IMR-90 (cell line): Measurements from ENCODE around the gene INTS11. TPM values are rescaled to one million over a fixed set of nuclear protein-coding genes. Genes with fewer than 3 reads are reported as not detected.
A peak's percentile ranks its signal among the peaks of the same experiment; 100 is the strongest.

Experiments used
- ATAC-seq: fragments of 200-7000 bp; cut with Tn5 transposase; 2 replicates; pipeline ENCODE4 v1.9.1; 2020; ENCODE audit warnings: low read depth, mild to moderate bottlenecking, moderate library complexity
- BruUV-seq: library from RNA; stranded (reverse); fragments of 400-500 nt; replicated peaks from 2 replicates; lab custom pipeline; 2021; lab: Mats Ljungman, UMichigan
- CTCF ChIA-PET: fragments of 300-600 bp; formaldehyde crosslinking; extraction: SDS; loops from one replicate; lab custom pipeline; 2021; ENCODE audit warnings: antibody characterized with exemption; lab: Yijun Ruan, JAX
- POLR2A ChIA-PET: fragments of 300-600 bp; sonication (Branson Sonifier 250); formaldehyde crosslinking; loops from one replicate; lab custom pipeline; 2022; ENCODE audit warnings: antibody characterized with exemption; ENCODE audit not compliant: unreplicated experiment; lab: Charles Lee
- DNase-seq: peaks from one replicate; pipeline ENCODE4 v3.0.0; 2013
- H2AFZ ChIP-seq: replicated peaks from 2 replicates; pipeline ENCODE3; 2013; ENCODE audit warnings: low read length, mild to moderate bottlenecking; ENCODE audit not compliant: poor library complexity
- H2AK5ac ChIP-seq: 2 replicates; pipeline ENCODE4 v1.6.1; 2013; ENCODE audit warnings: low read depth, low read length, inconsistent platforms
- H2AK9ac ChIP-seq: replicated peaks from 2 replicates; pipeline ENCODE3; 2013; ENCODE audit warnings: mild to moderate bottlenecking, low read depth, low read length, moderate library complexity; ENCODE audit not compliant: poor library complexity
- H2BK120ac ChIP-seq: 2 replicates; pipeline ENCODE4 v1.6.1; 2013; ENCODE audit warnings: low read depth, low read length, inconsistent platforms
- H2BK15ac ChIP-seq: 3 replicates; pipeline ENCODE4 v1.6.1; 2013; ENCODE audit warnings: low read depth, low read length, inconsistent platforms
- H2BK20ac ChIP-seq: 2 replicates; pipeline ENCODE4 v1.6.1; 2013; ENCODE audit warnings: low read depth, mild to moderate bottlenecking, inconsistent platforms, low read length, moderate library complexity
- H2BK5ac ChIP-seq: 2 replicates; pipeline ENCODE4 v1.6.1; 2013; ENCODE audit warnings: mild to moderate bottlenecking, low read depth, low read length, inconsistent platforms; ENCODE audit not compliant: poor library complexity, severe bottlenecking
- H3K14ac ChIP-seq: replicated peaks from 2 replicates; pipeline ENCODE4 v1.6.1; 2013; ENCODE audit warnings: low read depth, low read length, inconsistent platforms
- H3K18ac ChIP-seq: 2 replicates; pipeline ENCODE4 v1.6.1; 2013; ENCODE audit warnings: low read depth, low read length, control low read depth
- H3K23ac ChIP-seq: 2 replicates; pipeline ENCODE4 v1.6.1; 2013; ENCODE audit warnings: low read depth, low read length, inconsistent platforms
- H3K27ac ChIP-seq: 2 replicates; pipeline ENCODE4 v1.5.1; 2013; ENCODE audit warnings: mild to moderate bottlenecking, control low read depth, low read length; ENCODE audit not compliant: insufficient read depth
- H3K27me3 ChIP-seq: 2 replicates; pipeline ENCODE4 v1.6.1; 2013; ENCODE audit warnings: low read length; ENCODE audit not compliant: control insufficient read depth, insufficient read depth
- H3K36me3 ChIP-seq: 2 replicates; pipeline ENCODE4 v1.6.1; 2013; ENCODE audit warnings: low read length, mixed read lengths; ENCODE audit not compliant: control insufficient read depth, insufficient read depth
- H3K4ac ChIP-seq: 2 replicates; pipeline ENCODE4 v1.6.1; 2013; ENCODE audit warnings: low read depth, low read length, inconsistent platforms
- H3K4me1 ChIP-seq: 2 replicates; pipeline ENCODE4 v1.6.1; 2013; ENCODE audit warnings: low read length, mixed read lengths; ENCODE audit not compliant: control insufficient read depth, insufficient read depth
- H3K4me2 ChIP-seq: 2 replicates; pipeline ENCODE4 v1.6.1; 2013; ENCODE audit warnings: low read depth, mild to moderate bottlenecking, control low read depth, low read length, moderate library complexity
- H3K4me3 ChIP-seq: 2 replicates; pipeline ENCODE4 v1.5.1; 2013; ENCODE audit warnings: low read depth, mild to moderate bottlenecking, control low read depth, low read length, moderate library complexity; ENCODE audit not compliant: insufficient read depth
- H3K56ac ChIP-seq: 2 replicates; pipeline ENCODE4 v1.6.1; 2013; ENCODE audit warnings: low read length, inconsistent platforms; ENCODE audit not compliant: insufficient read depth; ENCODE audit errors: extremely low read depth
- H3K79me1 ChIP-seq, 2 experiments: 2 replicates each; pipeline ENCODE4 v1.6.1; 2013; ENCODE audit warnings: low read length in 2 of 2, inconsistent platforms in 1 of 2, low read depth in 1 of 2
- H3K9ac ChIP-seq: 2 replicates; pipeline ENCODE4 v1.6.1; 2013; ENCODE audit warnings: low read depth, low read length, control low read depth
- H3K9me1 ChIP-seq: 2 replicates; pipeline ENCODE4 v1.6.1; 2013; ENCODE audit warnings: low read length, inconsistent platforms; ENCODE audit not compliant: insufficient read depth
- H3K9me3 ChIP-seq: 2 replicates; pipeline ENCODE4 v1.6.1; 2013; ENCODE audit warnings: low read length; ENCODE audit not compliant: control insufficient read depth, insufficient read depth
- H4K20me1 ChIP-seq: 2 replicates; pipeline ENCODE4 v1.6.1; 2013; ENCODE audit warnings: low read length, inconsistent platforms; ENCODE audit not compliant: insufficient read depth
- H4K5ac ChIP-seq: 2 replicates; pipeline ENCODE4 v1.6.1; 2013; ENCODE audit warnings: mild to moderate bottlenecking, low read depth, low read length, control low read depth
- H4K8ac ChIP-seq, 2 experiments: 2 replicates each; pipeline ENCODE4 v1.6.1; 2013; ENCODE audit warnings: low read depth in 2 of 2, low read length in 2 of 2, control low read depth in 1 of 2, inconsistent platforms in 1 of 2
- H4K91ac ChIP-seq: 2 replicates; pipeline ENCODE4 v1.6.1; 2013; ENCODE audit warnings: low read depth, low read length, inconsistent platforms; ENCODE audit not compliant: insufficient read depth
- ELK1 ChIP-seq: fragments of 150-350 bp; IDR thresholded peaks from 2 replicates; pipeline ENCODE4 v1.6.1; 2016; ENCODE audit warnings: low read depth, mild to moderate bottlenecking, low read length, moderate library complexity, borderline replicate concordance
- FOS ChIP-seq: fragments of 150-350 bp; IDR thresholded peaks from 2 replicates; pipeline ENCODE4 v1.6.1; 2016; ENCODE audit warnings: low read depth, low read length
- MAFK ChIP-seq: IDR thresholded peaks from 2 replicates; pipeline ENCODE4 v1.6.1; 2012; ENCODE audit warnings: low read depth, low read length, improper control_type of control experiment
- NFE2L2 ChIP-seq: fragments of 150-350 bp; IDR thresholded peaks from 2 replicates; pipeline ENCODE4 v1.6.1; 2016; ENCODE audit warnings: low read depth, mild to moderate bottlenecking, low read length
- RAD21 ChIP-seq: IDR thresholded peaks from 2 replicates; pipeline ENCODE4 v1.6.1; 2012; ENCODE audit warnings: low read length, improper control_type of control experiment
- RCOR1 ChIP-seq: IDR thresholded peaks from 2 replicates; pipeline ENCODE4 v1.6.1; 2012; ENCODE audit warnings: mild to moderate bottlenecking, low read length, improper control_type of control experiment; ENCODE audit not compliant: insufficient replicate concordance
- RFX5 ChIP-seq: IDR thresholded peaks from 2 replicates; pipeline ENCODE4 v1.8.0; 2012; ENCODE audit warnings: low read depth, mild to moderate bottlenecking, low read length, moderate library complexity
- WGBS, 2 experiments: methylation state at CpG; one replicate each; pipeline versions ENCODE4 v1.1.5 to v1.1.7; 2013; ENCODE audit warnings: missing lambda C conversion rate in 2 of 2; ENCODE audit not compliant: insufficient read length in 1 of 2; ENCODE audit errors: extremely low coverage in 2 of 2; 5-methylcytosine and 5-hydroxymethylcytosine counted together
- dilution Hi-C: fragments of 300-500 bp; cut with HindIII; formaldehyde crosslinking; loops from one replicate; pipeline ENCODE4 v1.14.3; 2018; ENCODE audit warnings: low sequenced_read_pairs; ENCODE audit not compliant: unreplicated experiment
- in situ Hi-C: fragments of 300-500 bp; cut with MboI; formaldehyde crosslinking; loops from 3 replicates; pipeline ENCODE4 v1.14.3; 2019; ENCODE audit warnings: low sequenced_read_pairs, inconsistent platforms, mixed read lengths
- intact Hi-C: fragments of 100-400 bp; cut with micrococcal nuclease; formaldehyde crosslinking; loops from 2 replicates; pipeline ENCODE4 v1.10.0; 2022
- polyA plus RNA-seq, 3 experiments: library from polyadenylated mRNA; depleted of rRNA; stranded (reverse); fragments of >200 nt; gene quantifications; 2 replicates each; pipeline ENCODE4 v1.2.3, GENCODE V29; 2012; ENCODE audit warnings: low replicate concordance in 1 of 3
- total RNA-seq: library from RNA; depleted of rRNA; stranded (reverse); fragments of >200 nt; gene quantifications from 2 replicates; pipeline ENCODE4 v1.2.3, GENCODE V29; 2012
- TF ChIP-seq, protein P1 (sequence below): conservative IDR thresholded peaks from 2 replicates; pipeline ENCODE4 v1.5.1; 2012; ENCODE audit warnings: mild to moderate bottlenecking, low read depth, low read length, improper control_type of control experiment

INTS11 gene
- total and polyA plus RNA-seq, 2 of the 4 experiments (the other 2 are of a cell fraction), result 56.1 to 123 TPM

GRCh38 chr1:1335792-1336248 is 11.4 kb upstream of the INTS11 start:
- Histone ChIP-seq H3K56ac (no peak overlapping the region), H2BK120ac (no peak overlapping the region), H3K36me3 (peaks cover 40% of the 10 kb centered on the region), H4K5ac (no peak overlapping the region), H4K91ac (no peak overlapping the region), H3K14ac (no peak overlapping the region), H3K79me1 (peaks cover 4 to 9% of the 10 kb centered on the region in 2 experiments), H3K4me1 (no peaks in the 10 kb centered on the region), H4K20me1 (peaks cover 7% of the 10 kb centered on the region), H3K4me3 (no peak overlapping the region), H2BK5ac (no peak overlapping the region), H3K9me3 (no peaks in the 10 kb centered on the region), H3K9me1 (peaks cover 4% of the 10 kb centered on the region), H3K4me2 (no peak overlapping the region), H4K8ac (no peak overlapping the region), H2AK5ac (no peak overlapping the region), H3K4ac (no peak overlapping the region), H2AFZ (no peak overlapping the region), H3K27me3 (no peaks in the 10 kb centered on the region), H3K9ac (no peak overlapping the region), H2BK20ac (no peak overlapping the region), H3K18ac (no peak overlapping the region), H2BK15ac (no peak overlapping the region), H3K23ac (no peak overlapping the region), H2AK9ac (no peak overlapping the region), H3K27ac (no peak overlapping the region)
- intact Hi-C loops, result no loop called here
- WGBS, 2 experiments, result 100% methylated on average over 2 of the region's 21 CpGs; no CpG with 5 or more reads in 1 of the 2 experiments
- TF ChIP-seq NFE2L2, result no peak
- TF ChIP-seq FOS, result no peak
- TF ChIP-seq ELK1, result no peak
- TF ChIP-seq RAD21, result no peak
- TF ChIP-seq RCOR1, result no peak
- TF ChIP-seq MAFK, result no peak
- TF ChIP-seq, protein P1, sequence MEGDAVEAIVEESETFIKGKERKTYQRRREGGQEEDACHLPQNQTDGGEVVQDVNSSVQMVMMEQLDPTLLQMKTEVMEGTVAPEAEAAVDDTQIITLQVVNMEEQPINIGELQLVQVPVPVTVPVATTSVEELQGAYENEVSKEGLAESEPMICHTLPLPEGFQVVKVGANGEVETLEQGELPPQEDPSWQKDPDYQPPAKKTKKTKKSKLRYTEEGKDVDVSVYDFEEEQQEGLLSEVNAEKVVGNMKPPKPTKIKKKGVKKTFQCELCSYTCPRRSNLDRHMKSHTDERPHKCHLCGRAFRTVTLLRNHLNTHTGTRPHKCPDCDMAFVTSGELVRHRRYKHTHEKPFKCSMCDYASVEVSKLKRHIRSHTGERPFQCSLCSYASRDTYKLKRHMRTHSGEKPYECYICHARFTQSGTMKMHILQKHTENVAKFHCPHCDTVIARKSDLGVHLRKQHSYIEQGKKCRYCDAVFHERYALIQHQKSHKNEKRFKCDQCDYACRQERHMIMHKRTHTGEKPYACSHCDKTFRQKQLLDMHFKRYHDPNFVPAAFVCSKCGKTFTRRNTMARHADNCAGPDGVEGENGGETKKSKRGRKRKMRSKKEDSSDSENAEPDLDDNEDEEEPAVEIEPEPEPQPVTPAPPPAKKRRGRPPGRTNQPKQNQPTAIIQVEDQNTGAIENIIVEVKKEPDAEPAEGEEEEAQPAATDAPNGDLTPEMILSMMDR, result no peak
- no peak for TF ChIP-seq RFX5
- dilution Hi-C loops, result no loop called here
- no peak for ATAC-seq
- POLR2A ChIA-PET, result no interaction called here
- CTCF ChIA-PET, result no interaction called here
- no peak for DNase-seq
- in situ Hi-C loops, result no loop called here
- TSS peak; percentile 64 for BruUV-seq
